SK-N-SH (cell line): Measurements from ENCODE around the gene VGLL4. TPM values are rescaled to one million over a fixed set of nuclear protein-coding genes. Genes with fewer than 3 reads are reported as not detected.
A peak's percentile ranks its signal among the peaks of the same experiment; 100 is the strongest.

Experiments used
- CTCF ChIA-PET: fragments of 300-600, 350-600 bp; formaldehyde crosslinking; extraction: SDS; loops from one replicate; lab custom pipeline; 2021; lab: Yijun Ruan, JAX
- POLR2A ChIA-PET: fragments of 350-600 bp; sonication (Branson Sonifier 250); formaldehyde crosslinking; extraction: SDS; loops from one replicate; lab custom pipeline; 2020; ENCODE audit warnings: antibody characterized with exemption, inconsistent platforms; lab: Yijun Ruan, JAX
- DNase-seq: peaks from one replicate; pipeline ENCODE4 v3.0.0; 2012
- H2AFZ ChIP-seq: fragments of 200-600 bp; sonication (generic); 2 replicates; pipeline ENCODE4 v1.8.1; 2016; ENCODE audit warnings: antibody characterized with exemption, mild to moderate bottlenecking, low read depth
- H3F3A ChIP-seq: fragments of 200-600 bp; sonication (generic); replicated peaks from 2 replicates; pipeline ENCODE3; 2016; ENCODE audit warnings: antibody characterized with exemption, mild to moderate bottlenecking; ENCODE audit not compliant: insufficient read depth
- H3K27ac ChIP-seq, 2 experiments: fragments of 200-500 bp in 1 of 2; fragments of 200-600 bp in 1 of 2; sonication (Bioruptor generic) in 1 of 2; sonication (generic), shearing (Covaris generic) in 1 of 2; 2 replicates each; pipeline versions ENCODE4 v1.5.1 to v1.6.1; 2014 to 2016; ENCODE audit warnings: low read depth in 2 of 2, inconsistent platforms in 1 of 2, low read length in 1 of 2, mild to moderate bottlenecking in 1 of 2, mixed read lengths in 1 of 2
- H3K27me3 ChIP-seq: fragments of 200-600 bp; sonication (generic), shearing (Covaris generic); 2 replicates; pipeline ENCODE4 v1.6.1; 2016; ENCODE audit warnings: mixed run types; ENCODE audit not compliant: insufficient read depth
- H3K36me3 ChIP-seq, 2 experiments: fragments of 200-500 bp in 1 of 2; fragments of 200-600 bp in 1 of 2; sonication (Bioruptor generic) in 1 of 2; sonication (generic) in 1 of 2; replicated peaks in 1 of 2; 2 replicates each; pipeline versions ENCODE3 to v1.5.1; 2014 to 2016; ENCODE audit warnings: low read length in 1 of 2, mild to moderate bottlenecking in 1 of 2; ENCODE audit not compliant: insufficient read depth in 2 of 2, control insufficient read depth in 1 of 2
- H3K4me1 ChIP-seq, 2 experiments: fragments of 200-500 bp in 1 of 2; fragments of 200-600 bp in 1 of 2; sonication (Bioruptor generic) in 1 of 2; sonication (generic), shearing (Covaris generic) in 1 of 2; 2 replicates each; pipeline versions ENCODE4 v1.5.1 to v1.6.1; 2014 to 2016; ENCODE audit warnings: low read depth in 1 of 2, low read length in 1 of 2, mixed run types in 1 of 2; ENCODE audit not compliant: insufficient read depth in 2 of 2, control insufficient read depth in 1 of 2
- H3K4me2 ChIP-seq: fragments of 200-600 bp; sonication (generic), shearing (Covaris generic); 2 replicates; pipeline ENCODE4 v1.6.1; 2017; ENCODE audit warnings: mixed run types
- H3K4me3 ChIP-seq, 2 experiments: fragments of 200-500 bp in 1 of 2; fragments of 200-600 bp in 1 of 2; sonication (Bioruptor generic) in 1 of 2; sonication (generic), shearing (Covaris generic) in 1 of 2; 2 replicates each; pipeline versions ENCODE4 v1.5.1 to v1.8.1; 2014 to 2016; ENCODE audit warnings: low read depth in 2 of 2, inconsistent platforms in 1 of 2, low read length in 1 of 2, mild to moderate bottlenecking in 1 of 2, mixed read lengths in 1 of 2, moderate library complexity in 1 of 2
- H3K79me2 ChIP-seq: fragments of 200-600 bp; sonication (generic); 2 replicates; pipeline ENCODE4 v1.8.1; 2017; ENCODE audit warnings: mild to moderate bottlenecking; ENCODE audit not compliant: insufficient read depth
- H3K9ac ChIP-seq: fragments of 200-600 bp; sonication (generic); 2 replicates; pipeline ENCODE4 v1.6.1; 2017; ENCODE audit warnings: mixed run types
- H3K9me2 ChIP-seq: fragments of 200-600 bp; sonication (generic); 2 replicates; pipeline ENCODE4 v1.6.1; 2017; ENCODE audit warnings: mixed run types
- H3K9me3 ChIP-seq: fragments of 200-600 bp; sonication (generic); 2 replicates; pipeline ENCODE4 v1.6.1; 2017; ENCODE audit warnings: mixed run types, mild to moderate bottlenecking, moderate library complexity
- H4K20me1 ChIP-seq: fragments of 200-600 bp; sonication (generic); 2 replicates; pipeline ENCODE4 v1.6.1; 2017; ENCODE audit warnings: mild to moderate bottlenecking, mixed run types; ENCODE audit not compliant: insufficient read depth
- CHD2 ChIP-seq: fragments of 150-350 bp; IDR thresholded peaks from 2 replicates; pipeline ENCODE4 v1.6.1; 2018; ENCODE audit warnings: low read length; ENCODE audit not compliant: partially characterized antibody
- CTCF ChIP-seq: fragments of 200-600 bp; sonication (generic); IDR thresholded peaks from 2 replicates; pipeline ENCODE4 v1.6.1; 2017; ENCODE audit warnings: antibody characterized with exemption, mild to moderate bottlenecking, moderate library complexity
- FOSL2 ChIP-seq: IDR thresholded peaks from 2 replicates; pipeline ENCODE4 v1.4.0; 2012; ENCODE audit warnings: low read depth, mild to moderate bottlenecking, moderate library complexity, borderline replicate concordance
- FOXJ3 ChIP-seq: sonication (generic); formaldehyde crosslinking; IDR thresholded peaks from 2 replicates; pipeline ENCODE4 v1.5.1; 2020; ENCODE audit warnings: mild to moderate bottlenecking, missing genetic modification reagents
- GABPA ChIP-seq: IDR thresholded peaks from 2 replicates; pipeline ENCODE4 v1.4.0; 2012; ENCODE audit warnings: low read depth, mild to moderate bottlenecking
- IRF3 ChIP-seq: fragments of 150-350 bp; IDR thresholded peaks from 2 replicates; pipeline ENCODE4 v1.6.1; 2016; ENCODE audit warnings: mild to moderate bottlenecking, low read depth, low read length
- MAX ChIP-seq: IDR thresholded peaks from 2 replicates; pipeline ENCODE4 v1.4.0; 2012; ENCODE audit warnings: low read depth
- NFIC ChIP-seq: IDR thresholded peaks from 2 replicates; pipeline ENCODE4 v1.4.0; 2012; ENCODE audit warnings: borderline replicate concordance
- PBX3 ChIP-seq: IDR thresholded peaks from 2 replicates; pipeline ENCODE4; 2012
- RAD21 ChIP-seq: IDR thresholded peaks from 2 replicates; pipeline ENCODE4 v1.6.1; 2012; ENCODE audit warnings: mild to moderate bottlenecking, low read length
- RCOR1 ChIP-seq: fragments of 150-350 bp; IDR thresholded peaks from 2 replicates; pipeline ENCODE4 v1.6.1; 2017; ENCODE audit warnings: antibody characterized with exemption, low read length
- RXRA ChIP-seq: IDR thresholded peaks from 2 replicates; pipeline ENCODE4 v1.4.0; 2012; ENCODE audit warnings: low read depth, mild to moderate bottlenecking, borderline replicate concordance
- SIN3A ChIP-seq: IDR thresholded peaks from 2 replicates; pipeline ENCODE4 v1.6.1; 2012; ENCODE audit warnings: low read depth, mild to moderate bottlenecking, low read length, moderate library complexity, borderline replicate concordance
- TEAD4 ChIP-seq: IDR thresholded peaks from 2 replicates; pipeline ENCODE4 v1.4.0; 2012; ENCODE audit warnings: mild to moderate bottlenecking, borderline replicate concordance; ENCODE audit not compliant: insufficient read depth
- WGBS: methylation state at CpG from one replicate; pipeline ENCODE4 v1.1.6; 2017; ENCODE audit warnings: low lambda C conversion rate; 5-methylcytosine and 5-hydroxymethylcytosine counted together
- polyA plus RNA-seq, 3 experiments: library from polyadenylated mRNA; depleted of rRNA; stranded (reverse); fragments of >200 nt; gene quantifications; 2 replicates each; pipeline ENCODE4 v1.2.3, GENCODE V29; 2012

The VGLL4 gene
- polyA plus RNA-seq, 1 of the 3 experiments (the other 2 are of a cell fraction), result 48.9 TPM

GRCh38 chr3:11636394-11636770 lies 7.3 kb downstream of the VGLL4 start:
- Histone ChIP-seq H4K20me1 (peaks cover 93% of the 10 kb centered on the region), H3K27ac (no peak overlapping the region; a peak in 1 of 4 replicates), H3K36me3 (peaks cover 0 to 12% of the 10 kb centered on the region in 2 experiments), H3K4me3 (no peak overlapping the region), H2AFZ (no peak overlapping the region), H3K4me2 (peak overlapping the region; percentile 84), H3K9me3 (no peaks in the 10 kb centered on the region), H3K9me2 (no peaks in the 10 kb centered on the region), H3F3A (peaks cover 6% of the 10 kb centered on the region), H3K4me1 (peaks cover 54 to 65% of the 10 kb centered on the region in 2 experiments), H3K27me3 (no peaks in the 10 kb centered on the region), H3K9ac (no peak overlapping the region), H3K79me2 (peaks cover 100% of the 10 kb centered on the region)
- CTCF ChIA-PET, result interaction anchor here (1.0 to 3.2 kb wide), 2 partner anchors 85 to 257 kb away, joined by 3 to 18 read pairs; no protein-coding TSS in a partner anchor
- POLR2A ChIA-PET, result interaction anchor here (0.9 kb wide), 1 partner anchor 71 kb away, joined by 3 read pairs; no protein-coding TSS in a partner anchor
- no peak for DNase-seq
- 72% methylated on average over 3 of the region's 3 CpGs for WGBS
- TF ChIP-seq GABPA (no peak), PBX3 (no peak), RCOR1 (no peak), RXRA (no peak), IRF3 (no peak), TEAD4 (no peak), CHD2 (no peak), SIN3A (no peak), FOXJ3 (CRISPR knock-in tag) (no peak), MAX (no peak), NFIC (no peak), CTCF (no peak), FOSL2 (no peak), RAD21 (no peak)
